Ascending aorta (tissue), 2 donors: Measurements from ENCODE around the gene MSH5. TPM values are rescaled to one million over a fixed set of nuclear protein-coding genes. Genes with fewer than 3 reads are reported as not detected.

Experiments
- DNase-seq, 2 donors: peaks; one replicate each; pipeline ENCODE4 v3.0.0-alpha.2; 2019; ENCODE audit warnings: low spot score in 2 of 2
- H3K27ac ChIP-seq, 2 donors: fragments of 200-600 bp; sonication (generic); one replicate each; pipeline ENCODE4 v1.5.1; 2016 to 2017; ENCODE audit warnings: mild to moderate bottlenecking in 1 of 2
- H3K27me3 ChIP-seq: fragments of 200-600 bp; sonication (generic); one replicate; pipeline ENCODE4 v1.5.1; 2017
- H3K36me3 ChIP-seq, 2 donors: fragments of 200-600 bp; sonication (generic); one replicate each; pipeline ENCODE4 v1.5.1; 2016
- H3K4me1 ChIP-seq, 2 donors: fragments of 200-600 bp; sonication (generic); one replicate each; pipeline ENCODE4 v1.5.1; 2016 to 2017; ENCODE audit warnings: mild to moderate bottlenecking in 1 of 2
- H3K4me3 ChIP-seq, 2 donors: fragments of 200-600 bp; sonication (generic); one replicate each; pipeline ENCODE4 v1.5.1; 2016 to 2017; ENCODE audit warnings: mild to moderate bottlenecking in 1 of 2
- H3K9me3 ChIP-seq, 2 donors: fragments of 200-600 bp; sonication (generic); one replicate each; pipeline ENCODE4 v1.5.1; 2016
- intact Hi-C: fragments of 100-400 bp; cut with DNase I; formaldehyde crosslinking; loops from one replicate; pipeline ENCODE4 v1.15.1; 2023
- total RNA-seq: library from RNA; depleted of rRNA; stranded (reverse); fragments of >200 nt; gene quantifications from one replicate; pipeline ENCODE4 v1.1.0, GENCODE V29; 2016
- TF ChIP-seq, protein P1 (sequence below), 3 experiments: fragments of 200-600 bp in 2 of 3; fragments of 450-650 bp in 1 of 3; sonication (generic) in 2 of 3; IDR thresholded peaks; one replicate each; pipeline ENCODE4 v1.5.1; 2016 to 2019; ENCODE audit warnings: antibody characterized with exemption in 3 of 3, mild to moderate bottlenecking in 1 of 3, moderate library complexity in 1 of 3

Gene MSH5
- total RNA-seq, 1 donor from 2014 or later, result 17.7 TPM

DNA sequence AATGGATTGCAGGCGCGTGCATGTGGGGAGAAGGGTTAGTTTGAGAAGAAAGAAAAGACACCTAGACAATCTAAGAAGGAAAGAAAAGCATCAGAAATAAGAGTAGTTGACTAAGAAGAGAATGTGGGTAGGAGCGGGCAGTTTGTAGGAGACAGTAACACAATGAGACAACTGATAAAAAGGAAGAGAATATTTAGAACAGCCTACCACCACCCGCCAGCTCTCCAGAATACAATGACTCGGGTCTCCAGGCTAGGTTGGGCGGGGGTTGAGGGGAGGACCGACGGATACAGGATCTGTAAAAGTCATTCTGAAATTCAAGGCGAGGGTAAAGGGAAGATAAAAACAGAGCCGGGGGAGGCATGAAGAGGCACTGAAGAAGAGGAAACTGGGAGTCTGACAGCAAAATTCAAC, 37.4 kb upstream of the MSH5 start:
- Histone ChIP-seq H3K9me3 (no peaks in the 10 kb centered on the region), H3K4me1 (peaks cover 13 to 21% of the 10 kb centered on the region in 2 donors), H3K4me3 (peak overlapping the region; percentile 72 to 78), H3K27ac (peak overlapping the region; percentile 92 to 97), H3K27me3 (no peaks in the 10 kb centered on the region), H3K36me3 (peaks cover 12 to 20% of the 10 kb centered on the region in 2 donors)
- TF ChIP-seq, protein P1, sequence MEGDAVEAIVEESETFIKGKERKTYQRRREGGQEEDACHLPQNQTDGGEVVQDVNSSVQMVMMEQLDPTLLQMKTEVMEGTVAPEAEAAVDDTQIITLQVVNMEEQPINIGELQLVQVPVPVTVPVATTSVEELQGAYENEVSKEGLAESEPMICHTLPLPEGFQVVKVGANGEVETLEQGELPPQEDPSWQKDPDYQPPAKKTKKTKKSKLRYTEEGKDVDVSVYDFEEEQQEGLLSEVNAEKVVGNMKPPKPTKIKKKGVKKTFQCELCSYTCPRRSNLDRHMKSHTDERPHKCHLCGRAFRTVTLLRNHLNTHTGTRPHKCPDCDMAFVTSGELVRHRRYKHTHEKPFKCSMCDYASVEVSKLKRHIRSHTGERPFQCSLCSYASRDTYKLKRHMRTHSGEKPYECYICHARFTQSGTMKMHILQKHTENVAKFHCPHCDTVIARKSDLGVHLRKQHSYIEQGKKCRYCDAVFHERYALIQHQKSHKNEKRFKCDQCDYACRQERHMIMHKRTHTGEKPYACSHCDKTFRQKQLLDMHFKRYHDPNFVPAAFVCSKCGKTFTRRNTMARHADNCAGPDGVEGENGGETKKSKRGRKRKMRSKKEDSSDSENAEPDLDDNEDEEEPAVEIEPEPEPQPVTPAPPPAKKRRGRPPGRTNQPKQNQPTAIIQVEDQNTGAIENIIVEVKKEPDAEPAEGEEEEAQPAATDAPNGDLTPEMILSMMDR (IDR thresholded peaks at IDR 0.05), result no peak
- intact Hi-C loops, result loop anchor here (2.0 kb wide), 2 partner anchors 34 to 160 kb away; partner anchors contain the start of genes CLIC1 and NEU1
- no peak for DNase-seq

DNA sequence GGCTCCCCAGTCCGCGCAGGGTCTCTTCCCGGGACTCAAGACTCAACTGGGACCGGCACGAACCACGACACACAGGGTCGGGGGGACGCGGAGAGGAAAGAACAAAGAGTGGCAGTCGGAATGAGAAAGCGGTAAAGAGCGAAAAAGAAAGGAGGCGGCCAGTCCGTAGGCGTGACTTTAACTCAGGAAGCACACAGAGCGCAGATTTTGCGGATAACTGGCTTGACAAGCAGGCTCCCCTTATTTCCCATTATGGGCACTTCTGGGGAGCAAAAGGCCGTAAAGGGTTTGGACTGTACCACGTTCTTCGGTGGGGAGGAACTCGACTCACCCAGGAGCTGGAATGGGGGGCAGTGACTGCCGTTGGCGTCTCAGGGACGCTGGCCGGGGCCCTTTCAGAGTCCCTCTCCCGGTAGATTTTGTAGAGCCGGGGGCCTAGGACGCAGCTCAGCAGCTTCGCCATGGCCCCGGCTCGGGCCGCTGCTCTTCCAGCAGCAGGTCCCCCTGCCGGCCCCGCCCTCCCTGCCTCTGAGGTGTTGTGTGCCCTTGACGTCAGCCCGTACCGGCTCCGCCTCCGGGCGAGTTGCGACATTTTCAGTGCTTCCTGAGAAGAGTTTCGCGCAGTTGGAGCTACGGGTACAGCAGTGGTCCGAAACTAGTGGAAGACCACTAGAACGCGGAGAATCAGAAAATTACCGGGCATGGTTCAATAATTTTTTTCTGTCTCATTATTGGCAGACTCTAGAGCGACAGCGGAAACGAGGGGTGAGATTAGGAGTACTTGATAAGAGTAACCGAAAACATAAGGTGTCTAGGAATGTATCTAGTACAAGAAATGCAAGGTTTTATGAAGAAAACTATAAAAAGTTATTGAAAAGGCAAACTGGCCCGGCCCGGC, 36.7 kb upstream of the MSH5 start, which contains the start of gene ABHD16A:
TSS of gene ABHD16A (minus strand) at position 506 of the 898 bp plus-strand sequence. CDS start at position 463, 43 bp downstream.
- Histone ChIP-seq H3K9me3 (no peaks in the 10 kb centered on the region), H3K4me3 (peak within 1 kb of the TSS; percentile 72 to 78), H3K36me3 (peaks cover 12 to 20% of the 10 kb centered on the region in 2 donors), H3K27ac (peak within 1 kb of the TSS; percentile 92 to 97), H3K4me1 (peaks cover 13 to 21% of the 10 kb centered on the region in 2 donors), H3K27me3 (no peaks in the 10 kb centered on the region)
- TF ChIP-seq, protein P1 (IDR thresholded peaks at IDR 0.05), result no peak
- intact Hi-C loops, result loop anchor here (1.0 to 2.0 kb wide), 4 partner anchors 26 to 160 kb away; partner anchors contain the start of genes CLIC1, CSNK2B, DDAH2 and NEU1
- peak; percentile 97 to 100 for DNase-seq

DNA sequence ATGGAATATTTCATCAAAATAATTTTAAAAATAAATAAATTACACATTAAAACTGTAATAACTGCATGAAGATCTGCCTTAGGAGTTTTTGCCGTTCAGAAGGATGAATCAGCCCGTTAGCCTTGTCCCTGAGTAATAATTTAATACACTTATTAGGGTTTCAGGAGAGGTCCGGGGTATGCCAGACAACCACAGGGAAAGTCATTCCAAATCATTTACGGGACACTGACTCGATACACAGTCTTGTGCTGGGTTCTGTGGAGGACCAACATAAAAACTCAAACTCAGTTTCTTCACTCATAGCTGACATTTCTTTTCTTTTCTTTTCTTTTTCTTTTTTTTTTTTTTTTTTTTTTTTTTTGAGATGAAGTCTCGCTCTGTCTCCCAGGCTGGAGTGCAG, 33.9 kb upstream of the MSH5 start:
- Histone ChIP-seq H3K27me3 (no peaks in the 10 kb centered on the region), H3K27ac (no peak overlapping the region), H3K4me3 (no peak overlapping the region), H3K9me3 (no peaks in the 10 kb centered on the region), H3K4me1 (peaks cover 11 to 18% of the 10 kb centered on the region in 2 donors), H3K36me3 (no peaks in the 10 kb centered on the region)
- TF ChIP-seq, protein P1 (IDR thresholded peaks at IDR 0.05), result no peak
- DNase-seq, result no peak
- intact Hi-C loops, result no loop called here

DNA sequence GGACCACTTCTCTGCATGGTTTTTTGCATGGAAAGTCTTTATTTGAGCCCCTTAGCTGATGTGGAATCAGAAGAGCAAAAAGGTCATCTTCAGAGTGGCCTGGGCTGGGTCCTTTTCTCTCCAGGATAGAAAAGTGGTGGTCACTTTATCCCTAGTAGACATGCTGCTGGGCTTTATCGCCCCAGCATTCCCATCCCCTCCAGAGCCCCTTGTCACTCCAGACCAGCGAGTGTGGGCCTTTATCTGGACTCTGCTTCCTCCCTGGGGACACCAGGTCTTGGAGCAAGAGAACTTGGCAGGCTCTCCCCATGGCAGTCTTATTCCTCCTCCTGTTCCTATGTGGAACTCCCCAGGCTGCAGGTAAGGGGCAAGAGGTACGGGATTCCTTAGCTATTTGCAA, 33.2 kb upstream of the MSH5 start, which contains the start of gene LY6G6F:
TSS of gene LY6G6F (plus strand) at position 268 of the 400 bp plus-strand sequence. CDS start at position 309, 41 bp downstream.
- H3K9me3 ChIP-seq, result no peaks in the 10 kb centered on the region
- TF ChIP-seq, protein P1 (IDR thresholded peaks at IDR 0.05), result no peak
- H3K4me3 ChIP-seq, result no peak within 1 kb of the TSS
- peaks cover 6 to 11% of the 10 kb centered on the region in 2 donors for H3K4me1 ChIP-seq
- H3K36me3 ChIP-seq, result no peaks in the 10 kb centered on the region
- DNase-seq, result no peak
- H3K27ac ChIP-seq, result no peak within 1 kb of the TSS
- H3K27me3 ChIP-seq, result no peaks in the 10 kb centered on the region
- intact Hi-C loops, result no loop called here

DNA sequence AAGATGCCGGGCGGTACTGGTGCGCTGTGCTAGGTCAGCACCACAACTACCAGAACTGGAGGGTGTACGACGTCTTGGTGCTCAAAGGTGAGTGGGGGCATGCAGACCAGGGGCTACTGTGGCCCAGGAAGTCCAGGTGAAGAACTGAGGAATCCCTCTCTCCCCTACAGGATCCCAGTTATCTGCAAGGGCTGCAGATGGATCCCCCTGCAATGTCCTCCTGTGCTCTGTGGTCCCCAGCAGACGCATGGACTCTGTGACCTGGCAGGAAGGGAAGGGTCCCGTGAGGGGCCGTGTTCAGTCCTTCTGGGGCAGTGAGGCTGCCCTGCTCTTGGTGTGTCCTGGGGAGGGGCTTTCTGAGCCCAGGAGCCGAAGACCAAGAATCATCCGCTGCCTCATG, 32.1 kb upstream of the MSH5 start:
- Histone ChIP-seq H3K4me3 (no peak overlapping the region), H3K36me3 (no peaks in the 10 kb centered on the region), H3K27ac (no peak overlapping the region), H3K9me3 (no peaks in the 10 kb centered on the region), H3K27me3 (no peaks in the 10 kb centered on the region), H3K4me1 (peaks cover 0 to 7% of the 10 kb centered on the region in 2 donors)
- TF ChIP-seq, protein P1 (IDR thresholded peaks at IDR 0.05), result no peak
- no peak for DNase-seq
- intact Hi-C loops, result no loop called here
